SK-N-SH (cell line): Measurements from ENCODE around the gene POLR2C. TPM values are rescaled to one million over a fixed set of nuclear protein-coding genes. Genes with fewer than 3 reads are reported as not detected.

Experiments used
- CTCF ChIA-PET: fragments of 300-600, 350-600 bp; formaldehyde crosslinking; extraction: SDS; loops from one replicate; lab custom pipeline; 2021; lab: Yijun Ruan, JAX
- POLR2A ChIA-PET: fragments of 350-600 bp; sonication (Branson Sonifier 250); formaldehyde crosslinking; extraction: SDS; loops from one replicate; lab custom pipeline; 2020; ENCODE audit warnings: antibody characterized with exemption, inconsistent platforms; lab: Yijun Ruan, JAX
- DNase-seq: peaks from one replicate; pipeline ENCODE4 v3.0.0; 2012
- H2AFZ ChIP-seq: fragments of 200-600 bp; sonication (generic); 2 replicates; pipeline ENCODE4 v1.8.1; 2016; ENCODE audit warnings: antibody characterized with exemption, mild to moderate bottlenecking, low read depth
- H3F3A ChIP-seq: fragments of 200-600 bp; sonication (generic); replicated peaks from 2 replicates; pipeline ENCODE3; 2016; ENCODE audit warnings: antibody characterized with exemption, mild to moderate bottlenecking; ENCODE audit not compliant: insufficient read depth
- H3K27ac ChIP-seq, 2 experiments: fragments of 200-500 bp in 1 of 2; fragments of 200-600 bp in 1 of 2; sonication (Bioruptor generic) in 1 of 2; sonication (generic), shearing (Covaris generic) in 1 of 2; 2 replicates each; pipeline versions ENCODE4 v1.5.1 to v1.6.1; 2014 to 2016; ENCODE audit warnings: low read depth in 2 of 2, inconsistent platforms in 1 of 2, low read length in 1 of 2, mild to moderate bottlenecking in 1 of 2, mixed read lengths in 1 of 2
- H3K27me3 ChIP-seq: fragments of 200-600 bp; sonication (generic), shearing (Covaris generic); 2 replicates; pipeline ENCODE4 v1.6.1; 2016; ENCODE audit warnings: mixed run types; ENCODE audit not compliant: insufficient read depth
- H3K36me3 ChIP-seq, 2 experiments: fragments of 200-500 bp in 1 of 2; fragments of 200-600 bp in 1 of 2; sonication (Bioruptor generic) in 1 of 2; sonication (generic) in 1 of 2; replicated peaks in 1 of 2; 2 replicates each; pipeline versions ENCODE3 to v1.5.1; 2014 to 2016; ENCODE audit warnings: low read length in 1 of 2, mild to moderate bottlenecking in 1 of 2; ENCODE audit not compliant: insufficient read depth in 2 of 2, control insufficient read depth in 1 of 2
- H3K4me1 ChIP-seq, 2 experiments: fragments of 200-500 bp in 1 of 2; fragments of 200-600 bp in 1 of 2; sonication (Bioruptor generic) in 1 of 2; sonication (generic), shearing (Covaris generic) in 1 of 2; 2 replicates each; pipeline versions ENCODE4 v1.5.1 to v1.6.1; 2014 to 2016; ENCODE audit warnings: low read depth in 1 of 2, low read length in 1 of 2, mixed run types in 1 of 2; ENCODE audit not compliant: insufficient read depth in 2 of 2, control insufficient read depth in 1 of 2
- H3K4me2 ChIP-seq: fragments of 200-600 bp; sonication (generic), shearing (Covaris generic); 2 replicates; pipeline ENCODE4 v1.6.1; 2017; ENCODE audit warnings: mixed run types
- H3K4me3 ChIP-seq, 2 experiments: fragments of 200-500 bp in 1 of 2; fragments of 200-600 bp in 1 of 2; sonication (Bioruptor generic) in 1 of 2; sonication (generic), shearing (Covaris generic) in 1 of 2; 2 replicates each; pipeline versions ENCODE4 v1.5.1 to v1.8.1; 2014 to 2016; ENCODE audit warnings: low read depth in 2 of 2, inconsistent platforms in 1 of 2, low read length in 1 of 2, mild to moderate bottlenecking in 1 of 2, mixed read lengths in 1 of 2, moderate library complexity in 1 of 2
- H3K79me2 ChIP-seq: fragments of 200-600 bp; sonication (generic); 2 replicates; pipeline ENCODE4 v1.8.1; 2017; ENCODE audit warnings: mild to moderate bottlenecking; ENCODE audit not compliant: insufficient read depth
- H3K9ac ChIP-seq: fragments of 200-600 bp; sonication (generic); 2 replicates; pipeline ENCODE4 v1.6.1; 2017; ENCODE audit warnings: mixed run types
- H3K9me2 ChIP-seq: fragments of 200-600 bp; sonication (generic); 2 replicates; pipeline ENCODE4 v1.6.1; 2017; ENCODE audit warnings: mixed run types
- H3K9me3 ChIP-seq: fragments of 200-600 bp; sonication (generic); 2 replicates; pipeline ENCODE4 v1.6.1; 2017; ENCODE audit warnings: mixed run types, mild to moderate bottlenecking, moderate library complexity
- H4K20me1 ChIP-seq: fragments of 200-600 bp; sonication (generic); 2 replicates; pipeline ENCODE4 v1.6.1; 2017; ENCODE audit warnings: mild to moderate bottlenecking, mixed run types; ENCODE audit not compliant: insufficient read depth
- CTCF ChIP-seq: fragments of 200-600 bp; sonication (generic); IDR thresholded peaks from 2 replicates; pipeline ENCODE4 v1.6.1; 2017; ENCODE audit warnings: antibody characterized with exemption, mild to moderate bottlenecking, moderate library complexity
- EZH2phosphoT487 ChIP-seq: fragments of 200-600 bp; sonication (generic); IDR thresholded peaks from 2 replicates; pipeline ENCODE4 v1.6.1; 2017; ENCODE audit warnings: low read depth, mixed run types, mild to moderate bottlenecking, antibody characterized with exemption, moderate library complexity, borderline replicate concordance
- FOSL2 ChIP-seq: IDR thresholded peaks from 2 replicates; pipeline ENCODE4 v1.4.0; 2012; ENCODE audit warnings: low read depth, mild to moderate bottlenecking, moderate library complexity, borderline replicate concordance
- FOXJ3 ChIP-seq: sonication (generic); formaldehyde crosslinking; IDR thresholded peaks from 2 replicates; pipeline ENCODE4 v1.5.1; 2020; ENCODE audit warnings: mild to moderate bottlenecking, missing genetic modification reagents
- FOXM1 ChIP-seq: IDR thresholded peaks from 2 replicates; pipeline ENCODE4 v1.4.0; 2012; ENCODE audit warnings: low read depth, mild to moderate bottlenecking
- GABPA ChIP-seq: IDR thresholded peaks from 2 replicates; pipeline ENCODE4 v1.4.0; 2012; ENCODE audit warnings: low read depth, mild to moderate bottlenecking
- GATA2 ChIP-seq: sonication (generic); formaldehyde crosslinking; IDR thresholded peaks from 2 replicates; pipeline ENCODE4 v1.5.0; 2020; ENCODE audit warnings: mild to moderate bottlenecking, missing genetic modification reagents
- JUND ChIP-seq: IDR thresholded peaks from 2 replicates; pipeline ENCODE4 v1.4.0; 2012
- MAX ChIP-seq: IDR thresholded peaks from 2 replicates; pipeline ENCODE4 v1.4.0; 2012; ENCODE audit warnings: low read depth
- MEF2A ChIP-seq: IDR thresholded peaks from 2 replicates; pipeline ENCODE4 v1.4.0; 2012; ENCODE audit warnings: low read depth, borderline replicate concordance
- NFIC ChIP-seq: IDR thresholded peaks from 2 replicates; pipeline ENCODE4 v1.4.0; 2012; ENCODE audit warnings: borderline replicate concordance
- POLR2AphosphoS5 ChIP-seq: IDR thresholded peaks from 2 replicates; pipeline ENCODE4 v1.6.1; 2012; ENCODE audit warnings: low read depth, low read length
- RAD21 ChIP-seq: IDR thresholded peaks from 2 replicates; pipeline ENCODE4 v1.6.1; 2012; ENCODE audit warnings: mild to moderate bottlenecking, low read length
- RFX5 ChIP-seq: IDR thresholded peaks from 2 replicates; pipeline ENCODE4 v1.6.1; 2012; ENCODE audit warnings: mild to moderate bottlenecking, improper control_type of control experiment, low read length
- RXRA ChIP-seq: IDR thresholded peaks from 2 replicates; pipeline ENCODE4 v1.4.0; 2012; ENCODE audit warnings: low read depth, mild to moderate bottlenecking, borderline replicate concordance
- SIN3A ChIP-seq: IDR thresholded peaks from 2 replicates; pipeline ENCODE4 v1.6.1; 2012; ENCODE audit warnings: low read depth, mild to moderate bottlenecking, low read length, moderate library complexity, borderline replicate concordance
- SMC3 ChIP-seq: IDR thresholded peaks from 2 replicates; pipeline ENCODE4 v1.6.1; 2012; ENCODE audit warnings: low read depth, low read length, improper control_type of control experiment
- TAF1 ChIP-seq: IDR thresholded peaks from 2 replicates; pipeline ENCODE4 v1.6.1; 2012; ENCODE audit warnings: low read depth, mild to moderate bottlenecking, low read length, moderate library complexity, borderline replicate concordance
- TEAD4 ChIP-seq: IDR thresholded peaks from 2 replicates; pipeline ENCODE4 v1.4.0; 2012; ENCODE audit warnings: mild to moderate bottlenecking, borderline replicate concordance; ENCODE audit not compliant: insufficient read depth
- USF2 ChIP-seq: fragments of 150-350 bp; IDR thresholded peaks from 2 replicates; pipeline ENCODE4 v1.6.1; 2017; ENCODE audit warnings: antibody characterized with exemption, low read length, low read depth, borderline replicate concordance
- YY1 ChIP-seq: IDR thresholded peaks from 2 replicates; pipeline ENCODE4 v1.4.0; 2012; ENCODE audit warnings: low read depth, mild to moderate bottlenecking
- WGBS: methylation state at CpG from one replicate; pipeline ENCODE4 v1.1.6; 2017; ENCODE audit warnings: low lambda C conversion rate; 5-methylcytosine and 5-hydroxymethylcytosine counted together
- polyA plus RNA-seq, 3 experiments: library from polyadenylated mRNA; depleted of rRNA; stranded (reverse); fragments of >200 nt; gene quantifications; 2 replicates each; pipeline ENCODE4 v1.2.3, GENCODE V29; 2012
- TF ChIP-seq, protein P1 (sequence below): IDR thresholded peaks from 2 replicates; pipeline ENCODE4; 2012
- TF ChIP-seq, protein P2 (sequence below): IDR thresholded peaks from 2 replicates; pipeline ENCODE4 v1.6.1; 2012; ENCODE audit warnings: mild to moderate bottlenecking, low read depth, low read length, moderate library complexity

Gene POLR2C
- 160 and 178 TPM in 2 replicates for polyA plus RNA-seq (2012; rRNA removed)
- polyA plus RNA-seq (2012; cell fraction: cytosol; rRNA removed), result 117 and 162 TPM in 2 replicates
- polyA plus RNA-seq (2012; cell fraction: nucleus; rRNA removed), result 98.6 and 138 TPM in 2 replicates

DNA sequence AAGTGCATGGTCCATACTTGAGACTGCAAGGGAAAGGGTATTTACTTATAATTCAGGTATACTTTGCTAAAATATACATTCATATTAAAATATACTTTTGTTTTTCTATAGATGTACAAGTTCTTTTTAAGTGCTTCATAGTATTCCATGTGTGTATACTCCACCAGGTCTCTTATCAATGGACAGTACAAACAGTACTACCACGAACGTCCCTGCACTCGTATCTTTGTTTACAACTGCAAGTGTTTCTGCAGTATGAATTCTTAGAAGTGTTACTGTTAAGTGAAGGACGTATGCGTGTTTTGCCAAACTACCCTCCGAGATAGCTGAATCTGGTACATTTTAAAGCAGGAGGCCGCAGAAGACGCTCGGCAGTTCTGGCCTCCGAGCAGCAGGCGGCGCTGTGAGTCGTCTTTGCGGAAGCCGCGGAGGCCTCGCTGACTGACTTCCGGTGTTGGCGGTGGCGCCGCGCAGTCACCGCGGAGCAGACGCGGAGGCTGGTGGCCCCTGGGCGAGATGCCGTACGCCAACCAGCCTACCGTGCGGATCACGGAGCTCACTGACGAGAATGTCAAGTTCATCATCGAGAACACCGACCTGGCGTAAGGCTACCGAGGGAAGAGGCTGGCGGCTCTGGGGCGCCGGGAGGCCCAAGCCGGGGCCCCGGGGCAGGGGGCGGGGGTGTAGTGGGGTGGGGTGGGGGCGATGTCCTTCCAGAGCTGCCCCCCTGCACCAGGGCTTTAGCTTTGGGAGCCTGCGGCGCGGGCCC is at the start of gene POLR2C:
Gene POLR2C, plus strand, starts transcription at position 471 of the 769 bp plus-strand sequence. Its CDS starts 46 bp downstream, at position 517.
- H3K79me2 ChIP-seq, result peaks cover 35% of the 10 kb centered on the region
- peak; percentile 92 for DNase-seq
- H3K4me1 ChIP-seq, result peaks cover 8 to 13% of the 10 kb centered on the region in 2 experiments; a peak in 1 of 4 replicates
- H3K27ac ChIP-seq, result peak within 1 kb of the TSS; percentile 12 to 89; a peak in 2 of 4 replicates
- WGBS, result 2% methylated on average over 21 of the region's 47 CpGs
- peaks cover 32 to 61% of the 10 kb centered on the region in 2 experiments for H3K36me3 ChIP-seq
- H3K9me3 ChIP-seq, result no peaks in the 10 kb centered on the region
- POLR2A ChIA-PET, result interaction anchor here (1.0 to 3.2 kb wide), 11 partner anchors 8 to 197 kb away, joined by 3 to 17 read pairs (median 7); partner anchors contain the start of genes CIAPIN1, COQ9 and DOK4
- CTCF ChIA-PET, result interaction anchor here (0.6 to 13.6 kb wide), 31 partner anchors 8 to 761 kb away, joined by 3 to 218 read pairs (median 5); partner anchors contain the start of genes ADGRG5, CCDC102A, CIAPIN1 and COQ9
- no peaks in the 10 kb centered on the region for H4K20me1 ChIP-seq
- no peaks in the 10 kb centered on the region for H3K27me3 ChIP-seq
- peak within 1 kb of the TSS; percentile 95 for H3K4me2 ChIP-seq
- peak within 1 kb of the TSS; percentile 74 for H3K9ac ChIP-seq
- H3K9me2 ChIP-seq, result no peaks in the 10 kb centered on the region
- peaks cover 8% of the 10 kb centered on the region for H3F3A ChIP-seq
- no peak within 1 kb of the TSS; the same call in 1 of the 2 replicates for H2AFZ ChIP-seq
- peak within 1 kb of the TSS; percentile 72 to 97 for H3K4me3 ChIP-seq
- no peak for TF ChIP-seq FOSL2
- peak; percentile 98 for TF ChIP-seq POLR2AphosphoS5
- TF ChIP-seq FOXM1, result no peak
- no peak for TF ChIP-seq RFX5
- no peak for TF ChIP-seq RXRA
- TF ChIP-seq, protein P1, sequence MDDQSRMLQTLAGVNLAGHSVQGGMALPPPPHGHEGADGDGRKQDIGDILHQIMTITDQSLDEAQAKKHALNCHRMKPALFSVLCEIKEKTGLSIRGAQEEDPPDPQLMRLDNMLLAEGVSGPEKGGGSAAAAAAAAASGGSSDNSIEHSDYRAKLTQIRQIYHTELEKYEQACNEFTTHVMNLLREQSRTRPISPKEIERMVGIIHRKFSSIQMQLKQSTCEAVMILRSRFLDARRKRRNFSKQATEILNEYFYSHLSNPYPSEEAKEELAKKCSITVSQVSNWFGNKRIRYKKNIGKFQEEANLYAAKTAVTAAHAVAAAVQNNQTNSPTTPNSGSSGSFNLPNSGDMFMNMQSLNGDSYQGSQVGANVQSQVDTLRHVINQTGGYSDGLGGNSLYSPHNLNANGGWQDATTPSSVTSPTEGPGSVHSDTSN, result no peak
- TF ChIP-seq RAD21, result peak; percentile 49
- TF ChIP-seq CTCF, result peak; percentile 85
- peak; percentile 99 for TF ChIP-seq TAF1
- TF ChIP-seq TEAD4, result no peak
- no peak for TF ChIP-seq GATA2 (CRISPR knock-in tag)
- no peak for TF ChIP-seq YY1
- no peak for TF ChIP-seq EZH2phosphoT487
- TF ChIP-seq MAX, result peak; percentile 80
- TF ChIP-seq NFIC, result no peak
- no peak for TF ChIP-seq FOXJ3 (CRISPR knock-in tag)
- no peak for TF ChIP-seq JUND
- TF ChIP-seq SIN3A, result peak; percentile 39; the same call in 1 of the 2 replicates
- TF ChIP-seq SMC3, result peak; percentile 46; the same call in 1 of the 2 replicates
- TF ChIP-seq, protein P2, sequence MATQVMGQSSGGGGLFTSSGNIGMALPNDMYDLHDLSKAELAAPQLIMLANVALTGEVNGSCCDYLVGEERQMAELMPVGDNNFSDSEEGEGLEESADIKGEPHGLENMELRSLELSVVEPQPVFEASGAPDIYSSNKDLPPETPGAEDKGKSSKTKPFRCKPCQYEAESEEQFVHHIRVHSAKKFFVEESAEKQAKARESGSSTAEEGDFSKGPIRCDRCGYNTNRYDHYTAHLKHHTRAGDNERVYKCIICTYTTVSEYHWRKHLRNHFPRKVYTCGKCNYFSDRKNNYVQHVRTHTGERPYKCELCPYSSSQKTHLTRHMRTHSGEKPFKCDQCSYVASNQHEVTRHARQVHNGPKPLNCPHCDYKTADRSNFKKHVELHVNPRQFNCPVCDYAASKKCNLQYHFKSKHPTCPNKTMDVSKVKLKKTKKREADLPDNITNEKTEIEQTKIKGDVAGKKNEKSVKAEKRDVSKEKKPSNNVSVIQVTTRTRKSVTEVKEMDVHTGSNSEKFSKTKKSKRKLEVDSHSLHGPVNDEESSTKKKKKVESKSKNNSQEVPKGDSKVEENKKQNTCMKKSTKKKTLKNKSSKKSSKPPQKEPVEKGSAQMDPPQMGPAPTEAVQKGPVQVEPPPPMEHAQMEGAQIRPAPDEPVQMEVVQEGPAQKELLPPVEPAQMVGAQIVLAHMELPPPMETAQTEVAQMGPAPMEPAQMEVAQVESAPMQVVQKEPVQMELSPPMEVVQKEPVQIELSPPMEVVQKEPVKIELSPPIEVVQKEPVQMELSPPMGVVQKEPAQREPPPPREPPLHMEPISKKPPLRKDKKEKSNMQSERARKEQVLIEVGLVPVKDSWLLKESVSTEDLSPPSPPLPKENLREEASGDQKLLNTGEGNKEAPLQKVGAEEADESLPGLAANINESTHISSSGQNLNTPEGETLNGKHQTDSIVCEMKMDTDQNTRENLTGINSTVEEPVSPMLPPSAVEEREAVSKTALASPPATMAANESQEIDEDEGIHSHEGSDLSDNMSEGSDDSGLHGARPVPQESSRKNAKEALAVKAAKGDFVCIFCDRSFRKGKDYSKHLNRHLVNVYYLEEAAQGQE, result 0 out of 2 replicates have a peak, but pooled peaks have one; percentile 50
- no peak for TF ChIP-seq MEF2A
- peak; percentile 96 for TF ChIP-seq GABPA
- TF ChIP-seq USF2, result no peak
